HG03097 (cell line): ENCODE data around the gene TBCC.

Source experiments
- ATAC-seq: cut with Tn5 transposase; IDR thresholded peaks from one replicate; pipeline ENCODE4 v1.9.1; 2021; ENCODE audit not compliant: unreplicated experiment, low FRiP score

The TBCC gene

GRCh38 chr6:42698217-42698616 lies 47.7 kb downstream of the TBCC start:
- no peak for ATAC-seq

GRCh38 chr6:42697268-42697655 lies 48.6 kb downstream of the TBCC start:
- no peak for ATAC-seq

GRCh38 chr6:42696526-42697267 lies 49.2 kb downstream of the TBCC start:
- ATAC-seq: no peak

GRCh38 chr6:42694586-42694985 lies 51.3 kb downstream of the TBCC start:
- no peak for ATAC-seq
